Neural cell (in vitro differentiated cells): ENCODE data around the gene P2RX5. TPM values are rescaled to one million over a fixed set of nuclear protein-coding genes. Genes with fewer than 3 reads are reported as not detected.

Experiments used
- H2AFZ ChIP-seq: fragments of 200-600, 300-800 bp; sonication (generic), shearing (Covaris generic); 2 replicates; pipeline ENCODE4 v1.6.0; 2014; ENCODE audit warnings: low read depth, mild to moderate bottlenecking, antibody characterized with exemption, low read length, moderate library complexity
- H3F3A ChIP-seq: fragments of 200-600 bp; shearing (Covaris generic); 2 replicates; pipeline ENCODE4 v1.6.1; 2016; ENCODE audit warnings: mild to moderate bottlenecking, moderate library complexity, mixed read lengths, antibody characterized with exemption, low read length; ENCODE audit not compliant: insufficient read depth, poor library complexity, severe bottlenecking
- H3K27ac ChIP-seq: fragments of 200-600, 300-800 bp; sonication (generic), shearing (Covaris generic); 2 replicates; pipeline ENCODE4 v1.5.1; 2014; ENCODE audit warnings: mild to moderate bottlenecking, low read length, moderate library complexity
- H3K27me3 ChIP-seq: fragments of 300-800, 200-600 bp; sonication (generic), shearing (Covaris generic); 2 replicates; pipeline ENCODE4 v1.6.0; 2014; ENCODE audit warnings: mild to moderate bottlenecking, low read depth, low read length, moderate library complexity; ENCODE audit not compliant: insufficient read depth
- H3K36me3 ChIP-seq: fragments of 300-800, 200-600 bp; sonication (generic), shearing (Covaris generic); 2 replicates; pipeline ENCODE4 v1.5.1; 2014; ENCODE audit warnings: mild to moderate bottlenecking, antibody characterized with exemption, low read length, moderate library complexity; ENCODE audit not compliant: insufficient read depth
- H3K4me2 ChIP-seq: fragments of 300-800, 200-600 bp; sonication (generic), shearing (Covaris generic); 2 replicates; pipeline ENCODE4 v1.6.0; 2014; ENCODE audit warnings: mild to moderate bottlenecking, low read length
- H3K4me3 ChIP-seq: fragments of 300-800, 200-600 bp; sonication (generic), shearing (Covaris generic); 2 replicates; pipeline ENCODE4 v1.5.1; 2014; ENCODE audit warnings: mild to moderate bottlenecking, low read length, moderate library complexity
- H3K79me2 ChIP-seq: fragments of 200-600 bp; shearing (Covaris generic); replicated peaks from 2 replicates; pipeline ENCODE4 v1.6.0; 2014; ENCODE audit warnings: mild to moderate bottlenecking, low read length, moderate library complexity; ENCODE audit not compliant: insufficient read depth
- H3K9ac ChIP-seq: fragments of 300-800, 200-600 bp; sonication (generic), shearing (Covaris generic); 2 replicates; pipeline ENCODE4 v1.6.1; 2016; ENCODE audit warnings: mild to moderate bottlenecking, low read length, mixed read lengths
- H3K9me2 ChIP-seq: fragments of 200-600 bp; shearing (Covaris generic); 2 replicates; pipeline ENCODE4 v1.6.1; 2016; ENCODE audit warnings: mild to moderate bottlenecking, low read length, mixed read lengths; ENCODE audit not compliant: insufficient read depth
- H3K9me3 ChIP-seq: fragments of 200-600, 300-800 bp; sonication (generic), shearing (Covaris generic); 2 replicates; pipeline ENCODE4 v1.6.1; 2016; ENCODE audit warnings: mild to moderate bottlenecking, mixed run types, low read length, moderate library complexity, mixed read lengths
- H4K20me1 ChIP-seq: fragments of 200-600 bp; shearing (Covaris generic); 2 replicates; pipeline ENCODE4 v1.6.1; 2016; ENCODE audit warnings: mild to moderate bottlenecking, mixed run types; ENCODE audit not compliant: insufficient read depth
- EP300 ChIP-seq: fragments of 450-650 bp; conservative IDR thresholded peaks from 2 replicates; pipeline ENCODE4 v1.6.1; 2014; ENCODE audit warnings: antibody characterized with exemption, mild to moderate bottlenecking, moderate library complexity; ENCODE audit not compliant: poor library complexity, severe bottlenecking
- EZH2 ChIP-seq: fragments of 200-600, 300-800 bp; shearing (Covaris generic), sonication (generic); IDR thresholded peaks from 2 replicates; pipeline ENCODE4 v1.6.1; 2014; ENCODE audit warnings: antibody characterized with exemption, low read length, borderline replicate concordance, mild to moderate bottlenecking; ENCODE audit not compliant: insufficient read depth, poor library complexity, severe bottlenecking
- MXI1 ChIP-seq: fragments of 450-650 bp; conservative IDR thresholded peaks from 2 replicates; pipeline ENCODE4 v1.6.1; 2014; ENCODE audit warnings: antibody characterized with exemption, mild to moderate bottlenecking; ENCODE audit not compliant: poor library complexity, severe bottlenecking
- POLR2AphosphoS5 ChIP-seq: IDR thresholded peaks from 2 replicates; pipeline ENCODE4 v1.6.1; 2012
- RAD21 ChIP-seq: fragments of 450-650 bp; conservative IDR thresholded peaks from 2 replicates; pipeline ENCODE4 v1.6.1; 2014; ENCODE audit warnings: antibody characterized with exemption, mild to moderate bottlenecking, moderate library complexity
- SMC3 ChIP-seq: fragments of 450-650 bp; conservative IDR thresholded peaks from 2 replicates; pipeline ENCODE4 v1.6.1; 2014; ENCODE audit warnings: antibody characterized with exemption, mild to moderate bottlenecking, moderate library complexity; ENCODE audit not compliant: poor library complexity
- TAF1 ChIP-seq: IDR thresholded peaks from 2 replicates; pipeline ENCODE4 v1.6.1; 2012; ENCODE audit warnings: low read depth
- polyA plus RNA-seq: library from polyadenylated mRNA; depleted of rRNA; stranded (reverse); fragments of >200 nt; gene quantifications from 2 replicates; pipeline ENCODE4 v1.2.3, GENCODE V29; 2014
- TF ChIP-seq, protein P1 (sequence below): IDR thresholded peaks from 2 replicates; pipeline ENCODE4 v1.6.1; 2012; ENCODE audit warnings: borderline replicate concordance
- TF ChIP-seq, protein P2 (sequence below): fragments of 450-650 bp; IDR thresholded peaks from 2 replicates; pipeline ENCODE4 v1.5.1; 2014; ENCODE audit warnings: antibody characterized with exemption, mild to moderate bottlenecking, moderate library complexity; ENCODE audit not compliant: poor library complexity, severe bottlenecking

P2RX5 gene
- polyA plus RNA-seq, 1 donor from 2014 or later: 7.0 TPM

DNA sequence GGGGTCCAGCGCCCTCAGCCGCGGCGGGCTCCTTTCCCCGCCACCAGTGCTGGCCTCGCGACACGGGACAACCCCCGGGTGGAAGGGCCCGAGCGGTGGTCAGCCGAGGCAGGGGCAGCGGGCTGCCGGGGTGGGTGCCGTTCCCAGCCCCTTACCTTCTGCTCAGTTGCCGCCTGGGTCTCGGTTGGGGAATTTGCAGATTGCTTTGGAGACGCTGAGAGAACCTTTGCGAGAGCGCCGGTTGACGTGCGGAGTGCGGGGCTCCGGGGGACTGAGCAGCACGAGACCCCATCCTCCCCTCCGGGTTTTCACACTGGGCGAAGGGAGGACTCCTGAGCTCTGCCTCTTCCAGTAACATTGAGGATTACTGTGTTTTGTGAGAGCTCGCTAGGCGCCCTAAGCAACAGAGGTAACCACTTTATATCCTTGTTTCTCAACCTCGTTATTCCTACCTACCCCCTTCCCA, 59.0 kb downstream of the P2RX5 start:
- H3K9me3 ChIP-seq: no peaks in the 10 kb centered on the region
- no peaks in the 10 kb centered on the region for H3K27me3 ChIP-seq
- peak overlapping the region; percentile 92 for H3K9ac ChIP-seq
- H3K27ac ChIP-seq: peak overlapping the region; percentile 96
- H3K36me3 ChIP-seq: no peaks in the 10 kb centered on the region
- H3K79me2 ChIP-seq: peaks cover 11% of the 10 kb centered on the region
- no peaks in the 10 kb centered on the region for H3K9me2 ChIP-seq
- H2AFZ ChIP-seq: peak overlapping the region; percentile 88
- H3K4me2 ChIP-seq: peak overlapping the region; percentile 84
- no peaks in the 10 kb centered on the region for H3F3A ChIP-seq
- H4K20me1 ChIP-seq: no peaks in the 10 kb centered on the region
- H3K4me3 ChIP-seq: peak overlapping the region; percentile 100
- TF ChIP-seq SMC3 (no peak), TAF1 (no peak), EZH2 (no peak), MXI1 (no peak), RAD21 (no peak), POLR2AphosphoS5 (no peak), EP300 (no peak)
- TF ChIP-seq, protein P1, sequence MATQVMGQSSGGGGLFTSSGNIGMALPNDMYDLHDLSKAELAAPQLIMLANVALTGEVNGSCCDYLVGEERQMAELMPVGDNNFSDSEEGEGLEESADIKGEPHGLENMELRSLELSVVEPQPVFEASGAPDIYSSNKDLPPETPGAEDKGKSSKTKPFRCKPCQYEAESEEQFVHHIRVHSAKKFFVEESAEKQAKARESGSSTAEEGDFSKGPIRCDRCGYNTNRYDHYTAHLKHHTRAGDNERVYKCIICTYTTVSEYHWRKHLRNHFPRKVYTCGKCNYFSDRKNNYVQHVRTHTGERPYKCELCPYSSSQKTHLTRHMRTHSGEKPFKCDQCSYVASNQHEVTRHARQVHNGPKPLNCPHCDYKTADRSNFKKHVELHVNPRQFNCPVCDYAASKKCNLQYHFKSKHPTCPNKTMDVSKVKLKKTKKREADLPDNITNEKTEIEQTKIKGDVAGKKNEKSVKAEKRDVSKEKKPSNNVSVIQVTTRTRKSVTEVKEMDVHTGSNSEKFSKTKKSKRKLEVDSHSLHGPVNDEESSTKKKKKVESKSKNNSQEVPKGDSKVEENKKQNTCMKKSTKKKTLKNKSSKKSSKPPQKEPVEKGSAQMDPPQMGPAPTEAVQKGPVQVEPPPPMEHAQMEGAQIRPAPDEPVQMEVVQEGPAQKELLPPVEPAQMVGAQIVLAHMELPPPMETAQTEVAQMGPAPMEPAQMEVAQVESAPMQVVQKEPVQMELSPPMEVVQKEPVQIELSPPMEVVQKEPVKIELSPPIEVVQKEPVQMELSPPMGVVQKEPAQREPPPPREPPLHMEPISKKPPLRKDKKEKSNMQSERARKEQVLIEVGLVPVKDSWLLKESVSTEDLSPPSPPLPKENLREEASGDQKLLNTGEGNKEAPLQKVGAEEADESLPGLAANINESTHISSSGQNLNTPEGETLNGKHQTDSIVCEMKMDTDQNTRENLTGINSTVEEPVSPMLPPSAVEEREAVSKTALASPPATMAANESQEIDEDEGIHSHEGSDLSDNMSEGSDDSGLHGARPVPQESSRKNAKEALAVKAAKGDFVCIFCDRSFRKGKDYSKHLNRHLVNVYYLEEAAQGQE: no peak
- TF ChIP-seq, protein P2, sequence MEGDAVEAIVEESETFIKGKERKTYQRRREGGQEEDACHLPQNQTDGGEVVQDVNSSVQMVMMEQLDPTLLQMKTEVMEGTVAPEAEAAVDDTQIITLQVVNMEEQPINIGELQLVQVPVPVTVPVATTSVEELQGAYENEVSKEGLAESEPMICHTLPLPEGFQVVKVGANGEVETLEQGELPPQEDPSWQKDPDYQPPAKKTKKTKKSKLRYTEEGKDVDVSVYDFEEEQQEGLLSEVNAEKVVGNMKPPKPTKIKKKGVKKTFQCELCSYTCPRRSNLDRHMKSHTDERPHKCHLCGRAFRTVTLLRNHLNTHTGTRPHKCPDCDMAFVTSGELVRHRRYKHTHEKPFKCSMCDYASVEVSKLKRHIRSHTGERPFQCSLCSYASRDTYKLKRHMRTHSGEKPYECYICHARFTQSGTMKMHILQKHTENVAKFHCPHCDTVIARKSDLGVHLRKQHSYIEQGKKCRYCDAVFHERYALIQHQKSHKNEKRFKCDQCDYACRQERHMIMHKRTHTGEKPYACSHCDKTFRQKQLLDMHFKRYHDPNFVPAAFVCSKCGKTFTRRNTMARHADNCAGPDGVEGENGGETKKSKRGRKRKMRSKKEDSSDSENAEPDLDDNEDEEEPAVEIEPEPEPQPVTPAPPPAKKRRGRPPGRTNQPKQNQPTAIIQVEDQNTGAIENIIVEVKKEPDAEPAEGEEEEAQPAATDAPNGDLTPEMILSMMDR: no peak

DNA sequence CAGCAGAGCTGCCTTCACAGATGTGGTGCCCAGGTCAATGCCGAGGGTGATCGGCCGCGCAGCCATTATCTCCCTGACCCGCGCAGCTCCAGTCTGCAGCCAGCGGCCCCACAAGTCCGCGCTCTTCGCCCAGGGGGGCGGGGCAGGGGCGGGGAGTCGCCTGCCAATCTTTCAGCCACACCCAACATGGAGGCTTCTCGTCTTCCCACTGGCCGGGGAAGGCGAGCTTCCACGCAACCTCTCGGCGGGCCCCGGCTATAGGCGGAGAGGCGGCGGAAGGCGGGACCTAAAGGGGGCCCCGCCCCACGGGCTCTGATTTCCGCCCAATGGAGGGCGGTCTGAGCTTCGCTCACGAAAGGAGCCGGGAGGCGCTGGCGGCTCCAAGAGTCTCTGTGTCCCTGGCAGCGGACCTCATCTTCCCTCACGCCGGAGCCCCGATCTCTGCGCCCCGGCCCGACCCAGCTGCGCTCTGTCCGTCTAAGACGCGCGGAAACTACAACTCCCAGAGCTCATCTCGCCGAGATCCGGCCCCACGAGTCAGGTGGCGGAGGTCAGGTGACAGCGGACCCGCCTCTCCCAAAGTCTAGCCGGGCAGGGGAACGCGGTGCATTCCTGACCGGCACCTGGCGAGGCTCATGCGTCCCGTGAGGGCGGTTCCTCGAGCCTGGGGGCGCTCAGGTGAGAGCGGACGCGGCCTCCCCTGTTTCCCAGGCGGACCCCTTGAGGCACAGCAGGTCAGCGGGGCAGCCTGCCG, 59.6 kb downstream of the P2RX5 start, which contains the start of the genes CTNS and SHPK:
CTNS (plus strand) TSS at position 607 of the 754 bp plus-strand sequence. CDS start 3,447 bp downstream, outside the sequence.
SHPK (minus strand) TSS at position 97 of the 754 bp plus-strand sequence; CDS start at position 66, 31 bp downstream.
- peak within 1 kb of the TSS; percentile 92 for H3K9ac ChIP-seq
- no peaks in the 10 kb centered on the region for H3F3A ChIP-seq
- peak within 1 kb of the TSS; percentile 100 for H3K4me3 ChIP-seq
- TF ChIP-seq POLR2AphosphoS5 (peak; percentile 75), EZH2 (no peak), RAD21 (no peak), MXI1 (peak; percentile 85), EP300 (peak; percentile 18), SMC3 (no peak), TAF1 (peak; percentile 77)
- TF ChIP-seq, protein P2: no peak
- TF ChIP-seq, protein P1: no peak
- no peaks in the 10 kb centered on the region for H3K36me3 ChIP-seq
- H3K4me2 ChIP-seq: peak within 1 kb of the TSS; percentile 84
- H3K27ac ChIP-seq: peak within 1 kb of the TSS; percentile 96
- no peaks in the 10 kb centered on the region for H3K9me2 ChIP-seq
- H3K79me2 ChIP-seq: peaks cover 11% of the 10 kb centered on the region
- peak within 1 kb of the TSS; percentile 88 for H2AFZ ChIP-seq
- no peaks in the 10 kb centered on the region for H3K27me3 ChIP-seq
- H3K9me3 ChIP-seq: no peaks in the 10 kb centered on the region
- H4K20me1 ChIP-seq: no peaks in the 10 kb centered on the region
